ENCODE data around the gene CCDC81.

Gene CCDC81

DNA sequence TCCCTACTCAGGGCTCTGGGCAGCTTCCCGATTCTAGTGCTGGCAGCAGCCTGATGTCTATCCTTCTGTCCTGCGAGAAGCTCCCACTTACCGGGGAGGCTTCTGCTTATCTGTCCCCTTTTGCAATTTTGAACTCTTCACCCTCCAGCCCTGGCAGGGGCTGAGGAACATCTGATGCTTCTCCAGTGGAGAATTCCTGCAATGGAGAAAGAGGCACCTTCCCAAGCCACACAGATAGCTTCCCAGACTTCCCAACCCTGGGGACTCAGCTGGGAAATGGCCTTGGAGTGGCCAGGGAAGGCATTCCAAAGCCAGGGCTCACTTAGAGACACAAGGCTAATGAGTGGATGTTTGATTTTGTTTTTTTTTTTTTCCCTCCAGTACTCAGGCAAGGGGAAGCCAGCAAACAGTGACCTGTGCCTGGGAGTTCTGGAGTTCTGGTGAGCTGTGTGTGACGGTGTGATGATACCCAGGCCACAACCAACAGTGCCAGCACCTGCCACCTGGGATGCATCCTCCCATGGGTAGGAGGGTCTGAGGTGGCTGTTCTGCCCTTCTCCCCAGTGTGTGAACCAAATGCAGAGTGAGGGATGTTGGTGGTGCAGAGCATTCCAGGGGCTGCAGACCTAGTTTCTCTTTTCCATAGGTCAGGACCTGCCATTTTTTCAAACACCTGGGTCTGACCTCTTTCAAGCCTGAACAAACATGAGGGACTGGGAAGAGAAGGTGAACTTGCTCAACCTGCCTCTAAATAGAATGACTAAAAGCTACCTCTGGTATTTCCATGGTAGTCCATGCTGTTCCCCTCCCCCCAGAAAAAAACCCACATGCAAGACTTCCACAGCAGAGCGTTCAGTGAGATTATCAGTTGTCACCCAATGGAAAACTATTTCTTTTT, 95.1 kb downstream of the CCDC81 start:
- ATAC-seq = no peak

Measured in activated CD4-positive, CD25-positive, alpha-beta regulatory T cell treated with anti-CD3 and anti-CD28 coated beads, Interleukin-2, amount 50 U/mL, for 24 hours (primary cell).